ENCODE results near the gene ADD1. TPM values are rescaled to one million over a fixed set of nuclear protein-coding genes. Genes with fewer than 3 reads are reported as not detected.

ADD1 gene
- polyA plus RNA-seq, 1 donor (not counting 4 experiments of a cell fraction or from before 2014, with no cell fraction given): 109 TPM

DNA sequence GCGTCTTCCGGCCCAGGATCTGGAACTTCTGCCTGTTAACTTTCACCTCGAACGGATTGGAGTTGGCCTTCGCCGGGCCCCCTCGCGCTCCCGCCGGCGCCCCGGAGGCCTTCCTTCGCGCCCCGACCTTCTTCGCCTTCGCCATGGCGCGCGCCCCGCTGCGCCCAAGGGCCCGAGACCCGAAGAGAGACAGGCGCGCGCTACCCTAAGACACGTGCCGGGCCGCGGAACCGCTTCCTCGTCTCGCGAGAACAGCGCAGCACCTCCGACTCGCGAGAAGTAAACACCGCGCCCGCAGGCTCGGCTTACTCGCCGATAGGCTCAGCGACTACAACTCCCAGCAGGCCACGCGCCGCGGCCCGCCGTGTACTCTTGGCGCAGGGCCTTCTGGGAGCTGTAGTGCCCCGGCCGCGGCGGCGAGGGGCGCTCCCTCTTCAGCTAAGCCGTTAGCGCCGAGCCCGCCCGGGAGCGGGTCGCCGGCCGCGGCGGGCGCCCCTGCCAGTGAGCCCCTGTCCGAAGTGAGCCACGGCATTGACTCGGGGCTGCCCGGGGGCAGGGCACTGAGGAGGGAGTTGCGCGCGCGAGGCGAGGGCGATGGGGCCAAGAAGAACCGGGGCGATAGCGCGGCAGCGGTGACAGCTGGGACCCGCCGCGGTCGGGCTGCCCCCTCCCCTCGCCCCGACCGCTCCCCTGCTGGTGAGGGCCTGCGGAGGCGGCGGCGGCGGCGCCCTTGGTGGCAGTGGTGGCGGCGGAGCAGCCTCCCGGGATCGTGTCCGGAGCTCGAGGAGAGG is 119.7 kb downstream of the ADD1 start, which contains the start of the genes GRK4 and NOP14:
GRK4 (plus strand) TSS at position 397 of the 791 bp plus-strand sequence. CDS start 500 bp downstream, outside the sequence.
NOP14 (minus strand) TSS at position 232 of the 791 bp plus-strand sequence; CDS start at position 145, 87 bp downstream.
- no peak for TF ChIP-seq EZH2 (IDR thresholded peaks at IDR 0.05; ENCODE audit: low read length)
- TF ChIP-seq, protein P1, sequence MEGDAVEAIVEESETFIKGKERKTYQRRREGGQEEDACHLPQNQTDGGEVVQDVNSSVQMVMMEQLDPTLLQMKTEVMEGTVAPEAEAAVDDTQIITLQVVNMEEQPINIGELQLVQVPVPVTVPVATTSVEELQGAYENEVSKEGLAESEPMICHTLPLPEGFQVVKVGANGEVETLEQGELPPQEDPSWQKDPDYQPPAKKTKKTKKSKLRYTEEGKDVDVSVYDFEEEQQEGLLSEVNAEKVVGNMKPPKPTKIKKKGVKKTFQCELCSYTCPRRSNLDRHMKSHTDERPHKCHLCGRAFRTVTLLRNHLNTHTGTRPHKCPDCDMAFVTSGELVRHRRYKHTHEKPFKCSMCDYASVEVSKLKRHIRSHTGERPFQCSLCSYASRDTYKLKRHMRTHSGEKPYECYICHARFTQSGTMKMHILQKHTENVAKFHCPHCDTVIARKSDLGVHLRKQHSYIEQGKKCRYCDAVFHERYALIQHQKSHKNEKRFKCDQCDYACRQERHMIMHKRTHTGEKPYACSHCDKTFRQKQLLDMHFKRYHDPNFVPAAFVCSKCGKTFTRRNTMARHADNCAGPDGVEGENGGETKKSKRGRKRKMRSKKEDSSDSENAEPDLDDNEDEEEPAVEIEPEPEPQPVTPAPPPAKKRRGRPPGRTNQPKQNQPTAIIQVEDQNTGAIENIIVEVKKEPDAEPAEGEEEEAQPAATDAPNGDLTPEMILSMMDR (optimal IDR thresholded peaks at IDR 0.05 in 1 of 3, IDR thresholded peaks at IDR 0.05 in 1 of 3, conservative IDR thresholded peaks at IDR 0.05 in 1 of 3; ENCODE audit: extremely low read depth in 1 of 3, insufficient read depth in 2 of 3, low read length in 3 of 3): peak in 2 of 3 experiments; percentile 35 to 53
- Histone ChIP-seq H3K27me3 (ENCODE audit: control insufficient read depth, extremely low read depth, insufficient read depth, low read length) (no peaks in the 10 kb centered on the region), H3K9me3 (ENCODE audit: control insufficient read depth, low read depth, low read length) (no peaks in the 10 kb centered on the region), H3K4me1 (ENCODE audit: control insufficient read depth, extremely low read depth, insufficient read depth, low read length) (peaks cover 14% of the 10 kb centered on the region), H3K4me3 (ENCODE audit: control insufficient read depth in 2 of 3, extremely low read depth in 1 of 3, insufficient read depth in 2 of 3, low read depth in 1 of 3, low read length in 3 of 3) (peak within 1 kb of the TSS; percentile 82 to 96 (median 95)), H3K4me2 (ENCODE audit: control insufficient read depth, extremely low read depth, insufficient read depth, low read depth, low read length) (peak within 1 kb of the TSS; percentile 88), H2AFZ (ENCODE audit: control insufficient read depth, low read length) (peak within 1 kb of the TSS; percentile 83), H3K9ac (ENCODE audit: control insufficient read depth, extremely low read depth, insufficient read depth, low read length) (peak within 1 kb of the TSS; percentile 99), H3K27ac (ENCODE audit: control insufficient read depth, insufficient read depth, low read length) (peak within 1 kb of the TSS; percentile 94), H3K36me3 (ENCODE audit: control insufficient read depth in 2 of 2, extremely low read depth in 1 of 2, insufficient read depth in 2 of 2, low read length in 2 of 2) (peaks cover under 1 to 16% of the 10 kb centered on the region in 2 experiments), H3K79me2 (ENCODE audit: control insufficient read depth, insufficient read depth, low read length) (peaks cover 45% of the 10 kb centered on the region), H4K20me1 (ENCODE audit: control insufficient read depth, extremely low read depth, insufficient read depth, low read length) (peaks cover 14% of the 10 kb centered on the region), H3K9me1 (ENCODE audit: control insufficient read depth, extremely low read depth, insufficient read depth, low read length) (no peaks in the 10 kb centered on the region)
- dilution Hi-C loops (cut with MboI; ENCODE audit: extremely low pct_ligation_motif_present, low sequenced_read_pairs): no loop called here
- DNase-seq (ENCODE audit: low read depth, low spot score) (peak; percentile 92), FAIRE-seq (no peak)

DNA sequence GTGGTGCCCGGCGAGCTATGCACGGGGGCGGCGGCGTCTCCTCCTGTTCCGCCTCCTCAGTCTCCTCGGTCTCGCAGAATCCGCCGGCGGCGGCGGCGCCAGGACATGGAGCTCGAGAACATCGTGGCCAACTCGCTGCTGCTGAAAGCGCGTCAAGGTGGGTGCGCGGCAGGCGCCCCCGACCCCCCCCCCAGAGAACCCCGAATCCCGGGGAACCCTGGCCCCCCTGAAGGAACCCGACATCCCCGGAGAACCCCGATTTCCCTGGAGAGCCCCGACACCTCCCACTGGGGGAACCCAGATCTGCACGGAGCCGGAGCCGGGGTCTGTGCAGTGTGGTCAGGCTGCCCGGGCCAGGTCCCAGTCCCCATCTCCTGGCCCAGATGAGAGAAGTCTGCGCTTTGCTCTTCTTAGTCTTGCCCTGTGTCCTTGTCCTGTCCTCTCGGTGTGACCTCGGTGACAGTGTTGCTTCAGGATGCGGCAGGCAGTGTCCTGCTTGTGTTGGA is 120.4 kb downstream of the ADD1 start:
- H3K4me1 ChIP-seq (ENCODE audit: control insufficient read depth, extremely low read depth, insufficient read depth, low read length): peaks cover 14% of the 10 kb centered on the region
- peaks cover 0 to 10% of the 10 kb centered on the region in 2 experiments for H3K36me3 ChIP-seq (ENCODE audit: control insufficient read depth in 2 of 2, extremely low read depth in 1 of 2, insufficient read depth in 2 of 2, low read length in 2 of 2)
- peaks cover 39% of the 10 kb centered on the region for H3K79me2 ChIP-seq (ENCODE audit: control insufficient read depth, insufficient read depth, low read length)
- peak overlapping the region; percentile 20 for H2AFZ ChIP-seq (ENCODE audit: control insufficient read depth, low read length)
- dilution Hi-C loops (cut with MboI; ENCODE audit: extremely low pct_ligation_motif_present, low sequenced_read_pairs): no loop called here
- no peak for FAIRE-seq
- no peaks in the 10 kb centered on the region for H3K27me3 ChIP-seq (ENCODE audit: control insufficient read depth, extremely low read depth, insufficient read depth, low read length)
- H3K9me3 ChIP-seq (ENCODE audit: control insufficient read depth, low read depth, low read length): no peaks in the 10 kb centered on the region
- peak overlapping the region; percentile 83 for H3K4me2 ChIP-seq (ENCODE audit: control insufficient read depth, extremely low read depth, insufficient read depth, low read depth, low read length)
- H3K9me1 ChIP-seq (ENCODE audit: control insufficient read depth, extremely low read depth, insufficient read depth, low read length): no peaks in the 10 kb centered on the region
- peak overlapping the region; percentile 56 for H3K27ac ChIP-seq (ENCODE audit: control insufficient read depth, insufficient read depth, low read length)
- peaks cover 11% of the 10 kb centered on the region for H4K20me1 ChIP-seq (ENCODE audit: control insufficient read depth, extremely low read depth, insufficient read depth, low read length)
- H3K4me3 ChIP-seq (ENCODE audit: control insufficient read depth in 2 of 3, extremely low read depth in 1 of 3, insufficient read depth in 2 of 3, low read depth in 1 of 3, low read length in 3 of 3): peak overlapping the region; percentile 82 to 96 (median 95)
- H3K9ac ChIP-seq (ENCODE audit: control insufficient read depth, extremely low read depth, insufficient read depth, low read length): peak overlapping the region; percentile 99
- TF ChIP-seq EZH2 (IDR thresholded peaks at IDR 0.05; ENCODE audit: low read length): no peak
- TF ChIP-seq, protein P1 (optimal IDR thresholded peaks at IDR 0.05 in 1 of 3, IDR thresholded peaks at IDR 0.05 in 1 of 3, conservative IDR thresholded peaks at IDR 0.05 in 1 of 3; ENCODE audit: extremely low read depth in 1 of 3, insufficient read depth in 2 of 3, low read length in 3 of 3): no peak
- no peak for DNase-seq (ENCODE audit: low read depth, low spot score)
